Suprapubic skin (tissue), 3 donors: Measurements from ENCODE around the gene MCM6.

Experiments
- CTCF ChIP-seq, 2 donors: fragments of 200-600 bp in 1 of 2; fragments of 450-650 bp in 1 of 2; sonication (generic) in 1 of 2; IDR thresholded peaks; one replicate each; pipeline ENCODE4 v1.5.1; 2016 to 2019; ENCODE audit warnings: antibody characterized with exemption in 2 of 2, mild to moderate bottlenecking in 1 of 2, moderate library complexity in 1 of 2
- EP300 ChIP-seq: sonication (generic); formaldehyde crosslinking; IDR thresholded peaks from one replicate; pipeline ENCODE4 v1.6.1; 2017; ENCODE audit warnings: antibody characterized with exemption
- POLR2A ChIP-seq, 2 donors: fragments of 450-650 bp; IDR thresholded peaks; one replicate each; pipeline ENCODE4 v1.6.1; 2017; ENCODE audit warnings: antibody characterized with exemption in 2 of 2, mild to moderate bottlenecking in 2 of 2, moderate library complexity in 2 of 2

DNA sequence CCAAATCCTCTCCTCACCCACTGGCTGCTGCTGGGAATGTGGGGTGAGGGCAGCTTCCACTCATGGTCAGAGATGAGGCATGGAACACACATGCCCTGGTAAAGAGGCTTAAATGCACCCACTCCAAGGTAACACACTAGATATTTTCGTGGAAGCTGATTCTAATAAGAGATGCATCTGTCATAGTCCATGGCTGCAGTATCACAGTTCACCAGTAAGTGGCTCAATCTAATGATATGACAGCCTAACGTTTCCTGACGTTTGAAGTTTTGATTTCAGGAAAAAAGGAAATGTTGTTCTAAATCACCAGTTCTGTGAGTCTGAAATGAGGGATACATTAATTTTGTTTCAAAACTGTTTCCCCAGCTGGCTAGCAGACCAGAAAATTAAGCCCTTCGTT lies 77.5 kb downstream of the MCM6 start:
- no peak for TF ChIP-seq CTCF (IDR thresholded peaks at IDR 0.05)
- TF ChIP-seq POLR2A (IDR thresholded peaks at IDR 0.05): no peak
- no peak for TF ChIP-seq EP300
